Stomach (tissue), 4 donors: ENCODE measurements around the gene CCDC167.

Experiments used
- EP300 ChIP-seq: sonication (generic); formaldehyde crosslinking; IDR thresholded peaks from one replicate; pipeline ENCODE4 v1.6.1; 2017; ENCODE audit warnings: antibody characterized with exemption
- POLR2A ChIP-seq, 4 donors: fragments of 450-650 bp; IDR thresholded peaks; one replicate each; pipeline ENCODE4 v1.6.1; 2016; ENCODE audit warnings: antibody characterized with exemption in 4 of 4, control low read depth in 2 of 4, mild to moderate bottlenecking in 1 of 4, moderate library complexity in 1 of 4
- POLR2AphosphoS5 ChIP-seq, 3 donors: sonication (generic); formaldehyde crosslinking; IDR thresholded peaks; one replicate each; pipeline ENCODE4 v1.6.1; 2016; ENCODE audit warnings: antibody characterized with exemption in 3 of 3
- TF ChIP-seq, protein P1 (sequence below), 7 experiments: fragments of 450-650 bp in 4 of 7; fragments of 200-600 bp in 3 of 7; sonication (generic) in 3 of 7; IDR thresholded peaks; one replicate each; pipeline ENCODE4 v1.5.1; 2016 to 2019; ENCODE audit warnings: antibody characterized with exemption in 7 of 7, control low read depth in 2 of 7, mild to moderate bottlenecking in 1 of 7

DNA sequence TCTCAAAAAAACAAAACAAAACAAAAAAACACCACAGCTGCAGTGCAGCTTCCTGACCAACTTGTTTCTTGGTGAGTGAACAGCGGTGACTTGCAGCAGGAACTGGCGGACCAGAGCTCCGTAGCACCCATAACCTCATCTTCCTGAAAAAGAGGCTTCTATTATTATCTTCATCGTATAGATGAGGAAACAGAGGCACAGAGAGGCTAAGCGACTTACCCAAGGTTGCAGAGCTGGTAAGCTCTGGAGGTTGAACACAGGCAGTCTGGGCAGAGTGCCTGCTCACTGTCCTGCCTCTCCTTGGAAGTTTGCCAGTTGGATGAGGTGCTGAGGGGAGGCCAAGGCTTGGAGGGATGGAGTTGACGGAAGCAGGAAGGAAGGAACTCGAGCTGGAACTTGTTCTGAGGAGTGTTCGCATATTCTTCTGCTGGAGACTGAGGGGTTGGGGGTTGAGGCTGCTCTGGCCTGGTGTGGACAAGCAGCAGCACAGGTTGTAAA, 47.9 kb upstream of the CCDC167 start:
- TF ChIP-seq POLR2A (IDR thresholded peaks at IDR 0.05) (no peak), EP300 (no peak), POLR2AphosphoS5 (IDR thresholded peaks at IDR 0.05) (no peak)
- TF ChIP-seq, protein P1, sequence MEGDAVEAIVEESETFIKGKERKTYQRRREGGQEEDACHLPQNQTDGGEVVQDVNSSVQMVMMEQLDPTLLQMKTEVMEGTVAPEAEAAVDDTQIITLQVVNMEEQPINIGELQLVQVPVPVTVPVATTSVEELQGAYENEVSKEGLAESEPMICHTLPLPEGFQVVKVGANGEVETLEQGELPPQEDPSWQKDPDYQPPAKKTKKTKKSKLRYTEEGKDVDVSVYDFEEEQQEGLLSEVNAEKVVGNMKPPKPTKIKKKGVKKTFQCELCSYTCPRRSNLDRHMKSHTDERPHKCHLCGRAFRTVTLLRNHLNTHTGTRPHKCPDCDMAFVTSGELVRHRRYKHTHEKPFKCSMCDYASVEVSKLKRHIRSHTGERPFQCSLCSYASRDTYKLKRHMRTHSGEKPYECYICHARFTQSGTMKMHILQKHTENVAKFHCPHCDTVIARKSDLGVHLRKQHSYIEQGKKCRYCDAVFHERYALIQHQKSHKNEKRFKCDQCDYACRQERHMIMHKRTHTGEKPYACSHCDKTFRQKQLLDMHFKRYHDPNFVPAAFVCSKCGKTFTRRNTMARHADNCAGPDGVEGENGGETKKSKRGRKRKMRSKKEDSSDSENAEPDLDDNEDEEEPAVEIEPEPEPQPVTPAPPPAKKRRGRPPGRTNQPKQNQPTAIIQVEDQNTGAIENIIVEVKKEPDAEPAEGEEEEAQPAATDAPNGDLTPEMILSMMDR (IDR thresholded peaks at IDR 0.05), result no peak
